H9 (cell line): ENCODE measurements around the gene PLXNB2. TPM values are rescaled to one million over a fixed set of nuclear protein-coding genes. Genes with fewer than 3 reads are reported as not detected.
A peak's percentile ranks its signal among the peaks of the same experiment; 100 is the strongest.

Experiments
- DNase-seq: peaks from one replicate; pipeline ENCODE4 v3.0.0-alpha.2; 2017
- H2AFZ ChIP-seq: one replicate; pipeline ENCODE4 v1.6.1; 2013; ENCODE audit warnings: mild to moderate bottlenecking, low read length, control low read depth, moderate library complexity
- H2AK5ac ChIP-seq: 2 replicates; pipeline ENCODE4 v1.6.1; 2013; ENCODE audit warnings: low read length, control low read depth, mixed read lengths; ENCODE audit not compliant: insufficient read length
- H2BK120ac ChIP-seq: one replicate; pipeline ENCODE4 v1.6.1; 2013; ENCODE audit warnings: low read depth, mild to moderate bottlenecking, low read length, control low read depth, inconsistent platforms; ENCODE audit not compliant: poor library complexity, severe bottlenecking
- H2BK12ac ChIP-seq: 2 replicates; pipeline ENCODE4 v1.6.1; 2013; ENCODE audit warnings: low read length, control low read depth, mixed read lengths, low read depth; ENCODE audit not compliant: insufficient read length
- H2BK15ac ChIP-seq: 2 replicates; pipeline ENCODE4 v1.6.1; 2013; ENCODE audit warnings: low read depth, low read length, control low read depth
- H2BK20ac ChIP-seq: one replicate; pipeline ENCODE4 v1.6.1; 2013; ENCODE audit warnings: low read depth, mild to moderate bottlenecking, low read length, control low read depth, inconsistent platforms; ENCODE audit not compliant: poor library complexity, severe bottlenecking
- H2BK5ac ChIP-seq: 2 replicates; pipeline ENCODE4 v1.6.1; 2013; ENCODE audit warnings: low read length, control low read depth, mixed read lengths; ENCODE audit not compliant: insufficient read length
- H3K14ac ChIP-seq: 2 replicates; pipeline ENCODE4 v1.6.1; 2013; ENCODE audit warnings: low read length, control low read depth; ENCODE audit not compliant: insufficient read depth
- H3K18ac ChIP-seq: 2 replicates; pipeline ENCODE4 v1.6.1; 2013; ENCODE audit warnings: low read depth, mild to moderate bottlenecking, mixed read lengths, low read length, control low read depth; ENCODE audit not compliant: insufficient read length
- H3K23ac ChIP-seq: 2 replicates; pipeline ENCODE4 v1.6.1; 2013; ENCODE audit warnings: low read length, control low read depth, mixed read lengths, low read depth; ENCODE audit not compliant: insufficient read length
- H3K23me2 ChIP-seq: 2 replicates; pipeline ENCODE4 v1.6.1; 2013; ENCODE audit warnings: low read depth, mild to moderate bottlenecking, mixed read lengths, low read length, control low read depth; ENCODE audit not compliant: insufficient read length, poor library complexity, severe bottlenecking
- H3K27ac ChIP-seq: 2 replicates; pipeline ENCODE4 v1.5.1; 2013; ENCODE audit warnings: low read length, control low read depth, mixed read lengths, low read depth; ENCODE audit not compliant: insufficient read length
- H3K27me3 ChIP-seq: 2 replicates; pipeline ENCODE4 v1.6.1; 2013; ENCODE audit warnings: low read length, control low read depth, inconsistent platforms; ENCODE audit not compliant: insufficient read depth
- H3K4ac ChIP-seq: 2 replicates; pipeline ENCODE4 v1.6.1; 2013; ENCODE audit warnings: low read depth, mild to moderate bottlenecking, control low read depth, inconsistent platforms, low read length, moderate library complexity
- H3K4me1 ChIP-seq: 2 replicates; pipeline ENCODE4 v1.6.1; 2013; ENCODE audit warnings: low read length, control low read depth, inconsistent platforms; ENCODE audit not compliant: insufficient read depth
- H3K4me2 ChIP-seq: 2 replicates; pipeline ENCODE4 v1.6.1; 2013; ENCODE audit warnings: low read length, control low read depth, mixed read lengths; ENCODE audit not compliant: insufficient read length, insufficient read depth
- H3K56ac ChIP-seq: 2 replicates; pipeline ENCODE4 v1.6.1; 2013; ENCODE audit warnings: low read depth, mild to moderate bottlenecking, mixed read lengths, low read length, control low read depth; ENCODE audit not compliant: insufficient read length
- H3K79me1 ChIP-seq: 2 replicates; pipeline ENCODE4 v1.6.1; 2013; ENCODE audit warnings: low read depth, mild to moderate bottlenecking, moderate library complexity, low read length, control low read depth, inconsistent platforms; ENCODE audit not compliant: insufficient read depth, poor library complexity, severe bottlenecking
- H3K79me2 ChIP-seq: 2 replicates; pipeline ENCODE4 v1.6.1; 2013; ENCODE audit warnings: low read length, control low read depth, inconsistent platforms; ENCODE audit not compliant: insufficient read depth
- H3K9ac ChIP-seq: 2 replicates; pipeline ENCODE4 v1.6.1; 2013; ENCODE audit warnings: low read length, control low read depth, mixed read lengths; ENCODE audit not compliant: insufficient read length; ENCODE audit errors: extremely low read depth
- H3K9me3 ChIP-seq: one replicate; pipeline ENCODE4 v1.6.1; 2013; ENCODE audit warnings: low read depth, low read length, inconsistent platforms; ENCODE audit not compliant: control insufficient read depth
- H3T11ph ChIP-seq: one replicate; pipeline ENCODE4 v1.6.1; 2013; ENCODE audit warnings: mild to moderate bottlenecking, low read length, control low read depth, inconsistent platforms
- H4K20me1 ChIP-seq: one replicate; pipeline ENCODE4 v1.6.1; 2013; ENCODE audit not compliant: control insufficient read depth, insufficient read length, insufficient read depth
- H4K5ac ChIP-seq: 2 replicates; pipeline ENCODE4 v1.6.1; 2013; ENCODE audit warnings: low read depth, mild to moderate bottlenecking, mixed read lengths, low read length, control low read depth; ENCODE audit not compliant: insufficient read length
- H4K8ac ChIP-seq: replicated peaks from 2 replicates; pipeline ENCODE4 v1.6.1; 2013; ENCODE audit warnings: low read length, control low read depth, mixed read lengths, low read depth; ENCODE audit not compliant: insufficient read length
- H4K91ac ChIP-seq: 2 replicates; pipeline ENCODE4 v1.6.1; 2013; ENCODE audit warnings: low read depth, mild to moderate bottlenecking, moderate library complexity, mixed read lengths, low read length, control low read depth; ENCODE audit not compliant: insufficient read length
- H3K27ac Mint-ChIP-seq, 3 experiments: 2 replicates in 2 of 3; 3 replicates in 1 of 3; pipeline ENCODE4 v1.8.0; 2020 to 2021; ENCODE audit warnings: mixed read lengths in 3 of 3, mild to moderate bottlenecking in 1 of 3, moderate library complexity in 1 of 3
- H3K27me3 Mint-ChIP-seq: 2 replicates; pipeline ENCODE4 v1.8.0; 2021; ENCODE audit warnings: low read depth, mild to moderate bottlenecking, moderate library complexity, mixed read lengths
- H3K36me3 Mint-ChIP-seq, 3 experiments: 2 replicates in 2 of 3; 3 replicates in 1 of 3; pipeline ENCODE4 v1.8.0; 2020 to 2021; ENCODE audit warnings: low read depth in 3 of 3, mixed read lengths in 3 of 3; ENCODE audit not compliant: insufficient read depth in 1 of 3
- H3K4me1 Mint-ChIP-seq, 2 experiments: 2 replicates each; pipeline ENCODE4 v1.8.0; 2020; ENCODE audit warnings: mixed read lengths in 2 of 2
- H3K4me3 Mint-ChIP-seq, 2 experiments: 2 replicates in 1 of 2; 3 replicates in 1 of 2; pipeline ENCODE4 v1.8.0; 2020 to 2021; ENCODE audit warnings: mild to moderate bottlenecking in 2 of 2, mixed read lengths in 2 of 2, moderate library complexity in 1 of 2
- H3K9me3 Mint-ChIP-seq, 2 experiments: 2 replicates in 1 of 2; 3 replicates in 1 of 2; pipeline ENCODE4 v1.8.0; 2020; ENCODE audit warnings: mild to moderate bottlenecking in 2 of 2, mixed read lengths in 2 of 2, moderate library complexity in 1 of 2
- WGBS: extraction: QIAGEN DNeasy Blood & Tissue Kit; methylation state at CpG from one replicate; pipeline ENCODE4 v1.1.7; 2013; ENCODE audit warnings: missing lambda C conversion rate, low lambda C conversion rate, mixed read lengths; ENCODE audit not compliant: insufficient read length; ENCODE audit errors: extremely low coverage; 5-methylcytosine and 5-hydroxymethylcytosine counted together
- total RNA-seq: library from RNA; stranded (reverse); gene quantifications from 2 replicates; pipeline ENCODE4 v1.2.1, GENCODE V29; 2021
- TF ChIP-seq, protein P1 (sequence below): fragments of 200-600 bp; sonication (generic); conservative IDR thresholded peaks from 3 replicates; pipeline ENCODE4 v1.8.0; 2021; ENCODE audit warnings: antibody characterized with exemption, mild to moderate bottlenecking

The PLXNB2 gene
- total RNA-seq, 1 experiment from 2014 or later, result 87.6 TPM

DNA sequence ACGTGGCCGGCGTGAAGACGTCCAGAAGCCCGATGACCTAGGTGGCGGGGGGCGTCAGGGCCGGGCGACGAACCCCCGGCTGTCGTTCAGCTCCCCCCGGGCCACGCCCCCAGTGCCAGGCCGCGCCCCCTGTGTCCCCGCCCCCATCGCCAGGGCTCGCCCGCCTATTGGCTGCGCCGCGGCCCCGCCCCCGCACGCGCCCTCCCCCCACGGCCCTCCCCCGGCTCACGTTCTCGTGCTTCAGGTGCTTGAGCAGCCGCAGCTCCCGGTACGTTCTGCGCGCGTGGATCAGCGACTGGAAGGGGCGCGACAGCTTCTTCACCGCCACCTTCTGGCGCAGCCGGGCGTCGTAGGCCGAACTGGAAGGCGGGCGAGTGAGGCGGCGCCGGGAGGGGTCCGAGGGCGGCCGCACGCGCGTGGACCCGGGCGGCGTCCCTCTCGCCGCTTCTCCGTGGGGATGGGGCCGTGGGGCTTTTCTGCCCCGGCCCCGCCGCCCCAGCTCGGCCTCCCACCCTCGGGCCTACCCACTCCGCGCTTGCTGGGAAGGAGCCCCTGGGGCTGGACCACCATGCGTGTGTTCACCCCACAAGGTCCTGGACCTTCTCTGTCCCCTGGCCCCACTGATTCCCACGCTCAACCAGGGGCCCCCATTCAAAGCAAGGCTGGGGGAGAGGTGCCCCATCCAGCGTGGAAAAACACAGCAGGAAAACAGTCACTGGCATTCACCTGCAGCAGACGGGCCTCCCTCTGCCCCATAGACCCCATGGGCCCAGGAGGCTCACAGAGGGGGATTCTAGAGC lies 39.7 kb downstream of the PLXNB2 start:
- Histone ChIP-seq H2BK12ac (no peak overlapping the region), H4K8ac (no peak overlapping the region), H2BK5ac (no peak overlapping the region), H2AFZ (no peak overlapping the region), H3K4me2 (no peak overlapping the region), H3K14ac (no peak overlapping the region), H3K4me1 (no peaks in the 10 kb centered on the region), H2BK20ac (no peak overlapping the region), H3K18ac (no peak overlapping the region), H3K27ac (no peak overlapping the region), H3K27me3 (peaks cover 15% of the 10 kb centered on the region; the same call in 1 of the 2 replicates), H3K79me2 (no peaks in the 10 kb centered on the region), H3K23ac (no peak overlapping the region), H2BK120ac (no peak overlapping the region), H3K79me1 (no peaks in the 10 kb centered on the region), H3K56ac (no peak overlapping the region), H3K9me3 (no peaks in the 10 kb centered on the region), H3T11ph (no peak overlapping the region), H4K91ac (no peak overlapping the region), H3K23me2 (peaks cover 5% of the 10 kb centered on the region), H2AK5ac (no peak overlapping the region), H2BK15ac (no peak overlapping the region), H4K20me1 (no peaks in the 10 kb centered on the region), H3K4ac (no peak overlapping the region), H3K9ac (no peak overlapping the region), H4K5ac (no peak overlapping the region)
- H3K4me1 Mint-ChIP-seq, result peaks cover 4 to 12% of the 10 kb centered on the region in 2 experiments
- no peaks in the 10 kb centered on the region for H3K36me3 Mint-ChIP-seq
- H3K9me3 Mint-ChIP-seq, result peaks cover 2 to 3% of the 10 kb centered on the region in 2 experiments; a peak in 2 of 5 replicates
- peak overlapping the region in 1 of 2 experiments; percentile 19; a peak in 1 of 5 replicates for H3K4me3 Mint-ChIP-seq
- peaks cover 77% of the 10 kb centered on the region for H3K27me3 Mint-ChIP-seq
- H3K27ac Mint-ChIP-seq, result no peak overlapping the region
- TF ChIP-seq, protein P1, sequence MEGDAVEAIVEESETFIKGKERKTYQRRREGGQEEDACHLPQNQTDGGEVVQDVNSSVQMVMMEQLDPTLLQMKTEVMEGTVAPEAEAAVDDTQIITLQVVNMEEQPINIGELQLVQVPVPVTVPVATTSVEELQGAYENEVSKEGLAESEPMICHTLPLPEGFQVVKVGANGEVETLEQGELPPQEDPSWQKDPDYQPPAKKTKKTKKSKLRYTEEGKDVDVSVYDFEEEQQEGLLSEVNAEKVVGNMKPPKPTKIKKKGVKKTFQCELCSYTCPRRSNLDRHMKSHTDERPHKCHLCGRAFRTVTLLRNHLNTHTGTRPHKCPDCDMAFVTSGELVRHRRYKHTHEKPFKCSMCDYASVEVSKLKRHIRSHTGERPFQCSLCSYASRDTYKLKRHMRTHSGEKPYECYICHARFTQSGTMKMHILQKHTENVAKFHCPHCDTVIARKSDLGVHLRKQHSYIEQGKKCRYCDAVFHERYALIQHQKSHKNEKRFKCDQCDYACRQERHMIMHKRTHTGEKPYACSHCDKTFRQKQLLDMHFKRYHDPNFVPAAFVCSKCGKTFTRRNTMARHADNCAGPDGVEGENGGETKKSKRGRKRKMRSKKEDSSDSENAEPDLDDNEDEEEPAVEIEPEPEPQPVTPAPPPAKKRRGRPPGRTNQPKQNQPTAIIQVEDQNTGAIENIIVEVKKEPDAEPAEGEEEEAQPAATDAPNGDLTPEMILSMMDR, result peak; percentile 28; the same call in 2 of the 3 replicates
- peak; percentile 69 for DNase-seq
- no CpG with 5 or more reads among the region's 75 CpGs for whole genome bisulfite sequencing
